COLO668 (cell line): ENCODE results near the gene EXOSC10.
"Not testable (repeated sequence)": the region's sequence is repeated elsewhere in the genome, so short reads cannot be mapped to it uniquely, and the experiment has no call there.

ENCODE experiments used
- DNase-seq: peaks from one replicate; lab custom pipeline; 2025; ENCODE audit not compliant: unreplicated experiment; lab: John Stamatoyannopoulos, UW

The EXOSC10 gene

GRCh38 chr1:11109047-11109760, 9.5 kb upstream of the EXOSC10 start:
- no peak for DNase-seq

GRCh38 chr1:11107599-11107998, 7.9 kb upstream of the EXOSC10 start:
- DNase-seq, result no peak

- no peak for DNase-seq
Observed at GRCh38 chr1:11105586-11105985, 5.9 kb upstream of the EXOSC10 start.

GRCh38 chr1:11101347-11101746, 1.7 kb upstream of the EXOSC10 start:
- no peak for DNase-seq

GRCh38 chr1:11100806-11101205, 1.1 kb upstream of the EXOSC10 start:
- DNase-seq, result not testable (repeated sequence)

GRCh38 chr1:11100149-11100493, 452 bp upstream of the EXOSC10 start:
- DNase-seq, result no peak

- DNase-seq, result no peak
Observed at GRCh38 chr1:11098931-11099309, 749 bp downstream of the EXOSC10 start.

GRCh38 chr1:11083784-11084183, 15.9 kb downstream of the EXOSC10 start:
- DNase-seq, result not testable (repeated sequence)

- DNase-seq, result no peak
Observed at GRCh38 chr1:11080931-11081330, 18.7 kb downstream of the EXOSC10 start.

GRCh38 chr1:11078631-11079030, 21.0 kb downstream of the EXOSC10 start:
- no peak for DNase-seq

GRCh38 chr1:11073398-11073797, 26.3 kb downstream of the EXOSC10 start:
- not testable (repeated sequence) for DNase-seq

GRCh38 chr1:11072216-11072917, 27.3 kb downstream of the EXOSC10 start:
- DNase-seq, result no peak

- DNase-seq, result no peak
Observed at GRCh38 chr1:11071463-11072215, 28.0 kb downstream of the EXOSC10 start.

GRCh38 chr1:11070876-11071275, 28.8 kb downstream of the EXOSC10 start:
- DNase-seq, result no peak

- no peak for DNase-seq
Observed at GRCh38 chr1:11068600-11069473, 30.8 kb downstream of the EXOSC10 start.

- no peak for DNase-seq
Observed at GRCh38 chr1:11067716-11068599, 31.7 kb downstream of the EXOSC10 start.

- DNase-seq, result no peak
Observed at GRCh38 chr1:11065796-11066195, 33.9 kb downstream of the EXOSC10 start.

GRCh38 chr1:11064942-11065341, 34.7 kb downstream of the EXOSC10 start:
- no peak for DNase-seq

GRCh38 chr1:11063937-11064537, 35.6 kb downstream of the EXOSC10 start:
- peak; percentile 35 for DNase-seq

- DNase-seq, result no peak
Observed at GRCh38 chr1:11062965-11063401, 36.7 kb downstream of the EXOSC10 start.
